Measurements from ENCODE around the gene PKP3. TPM values are rescaled to one million over a fixed set of nuclear protein-coding genes. Genes with fewer than 3 reads are reported as not detected.
"Not testable (repeated sequence)": the region's sequence is repeated elsewhere in the genome, so short reads cannot be mapped to it uniquely, and the experiment has no call there.

The PKP3 gene, protein sequence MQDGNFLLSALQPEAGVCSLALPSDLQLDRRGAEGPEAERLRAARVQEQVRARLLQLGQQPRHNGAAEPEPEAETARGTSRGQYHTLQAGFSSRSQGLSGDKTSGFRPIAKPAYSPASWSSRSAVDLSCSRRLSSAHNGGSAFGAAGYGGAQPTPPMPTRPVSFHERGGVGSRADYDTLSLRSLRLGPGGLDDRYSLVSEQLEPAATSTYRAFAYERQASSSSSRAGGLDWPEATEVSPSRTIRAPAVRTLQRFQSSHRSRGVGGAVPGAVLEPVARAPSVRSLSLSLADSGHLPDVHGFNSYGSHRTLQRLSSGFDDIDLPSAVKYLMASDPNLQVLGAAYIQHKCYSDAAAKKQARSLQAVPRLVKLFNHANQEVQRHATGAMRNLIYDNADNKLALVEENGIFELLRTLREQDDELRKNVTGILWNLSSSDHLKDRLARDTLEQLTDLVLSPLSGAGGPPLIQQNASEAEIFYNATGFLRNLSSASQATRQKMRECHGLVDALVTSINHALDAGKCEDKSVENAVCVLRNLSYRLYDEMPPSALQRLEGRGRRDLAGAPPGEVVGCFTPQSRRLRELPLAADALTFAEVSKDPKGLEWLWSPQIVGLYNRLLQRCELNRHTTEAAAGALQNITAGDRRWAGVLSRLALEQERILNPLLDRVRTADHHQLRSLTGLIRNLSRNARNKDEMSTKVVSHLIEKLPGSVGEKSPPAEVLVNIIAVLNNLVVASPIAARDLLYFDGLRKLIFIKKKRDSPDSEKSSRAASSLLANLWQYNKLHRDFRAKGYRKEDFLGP
- 70.8 TPM for total RNA-seq

DNA sequence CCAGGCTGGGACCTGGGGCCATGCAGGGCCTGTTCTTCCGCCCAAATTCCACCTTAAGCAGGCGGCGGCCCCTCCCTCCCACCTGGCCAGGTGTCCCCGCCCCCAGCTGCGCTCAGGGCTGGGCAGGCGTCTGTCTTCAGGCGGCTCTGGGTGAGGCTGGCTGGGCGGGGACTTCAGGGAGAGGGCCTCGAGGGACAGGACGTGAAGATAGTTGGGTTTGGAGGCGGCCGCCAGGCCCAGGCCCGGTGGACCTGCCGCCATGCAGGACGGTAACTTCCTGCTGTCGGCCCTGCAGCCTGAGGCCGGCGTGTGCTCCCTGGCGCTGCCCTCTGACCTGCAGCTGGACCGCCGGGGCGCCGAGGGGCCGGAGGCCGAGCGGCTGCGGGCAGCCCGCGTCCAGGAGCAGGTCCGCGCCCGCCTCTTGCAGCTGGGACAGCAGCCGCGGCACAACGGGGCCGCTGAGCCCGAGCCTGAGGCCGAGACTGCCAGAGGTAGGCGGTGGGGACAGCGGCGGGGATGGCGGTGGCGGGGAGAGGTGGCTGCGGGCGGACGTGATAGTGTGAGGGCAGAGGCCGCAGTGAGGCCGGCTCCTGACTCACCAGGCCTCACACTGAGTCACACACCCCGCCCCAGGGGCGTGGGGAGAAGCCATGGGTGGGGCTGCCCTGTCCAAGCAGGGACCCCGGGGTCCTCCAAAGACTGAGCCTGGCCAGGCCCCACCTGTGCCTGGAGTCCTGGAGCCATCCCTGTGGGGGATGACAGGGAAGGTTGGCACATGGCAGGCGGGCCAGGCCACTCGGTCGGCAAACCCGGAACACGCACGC is at the start of gene PKP3:
Gene PKP3 (plus strand): TSS at position 176 of the 824 bp plus-strand sequence. CDS start 84 bp downstream, at position 260.
- DNase-seq (ENCODE audit: low spot score): peak; percentile 73

- DNase-seq (ENCODE audit: low spot score): no peak
These were observed 49.0 kb upstream of the PKP3 start for GRCh38 chr11:344836-345578.

- no peak for DNase-seq (ENCODE audit: low spot score)
These were observed 47.5 kb upstream of the PKP3 start for GRCh38 chr11:346529-346928.

GRCh38 chr11:349270-349954 is 44.6 kb upstream of the PKP3 start:
- not testable (repeated sequence) for DNase-seq (ENCODE audit: low spot score)

DNA sequence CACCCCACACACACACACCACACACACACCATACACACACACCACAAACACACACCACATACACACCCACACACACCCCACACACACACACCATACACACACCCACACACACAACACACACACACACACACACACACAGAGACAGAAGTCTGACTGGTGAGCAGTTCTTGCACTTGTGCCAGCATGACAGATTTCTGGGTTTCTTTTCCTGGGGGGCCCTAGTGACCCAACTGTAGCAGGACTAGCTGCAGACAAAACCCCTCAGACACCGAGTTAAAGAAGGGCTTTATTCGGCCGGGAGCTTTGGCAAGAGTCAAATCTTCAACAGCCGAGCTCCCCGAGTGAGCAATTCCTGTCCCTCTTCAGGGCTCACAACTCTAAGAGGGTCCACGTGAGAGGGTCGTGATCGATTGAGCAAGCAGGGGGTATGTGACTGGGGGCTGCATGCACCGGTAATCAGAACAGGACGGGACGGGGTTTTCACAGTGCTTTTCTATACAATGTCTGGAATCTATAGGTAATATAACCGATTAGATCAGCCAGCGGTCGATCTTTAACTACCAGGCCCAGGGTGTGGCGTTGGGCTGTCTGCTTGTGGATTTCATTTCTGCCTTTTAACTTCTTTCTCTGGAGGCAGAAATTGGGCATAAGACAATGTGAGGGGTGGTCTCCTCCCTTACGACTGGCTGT is 43.8 kb upstream of the PKP3 start:
- not testable (repeated sequence) for DNase-seq (ENCODE audit: low spot score)

DNA sequence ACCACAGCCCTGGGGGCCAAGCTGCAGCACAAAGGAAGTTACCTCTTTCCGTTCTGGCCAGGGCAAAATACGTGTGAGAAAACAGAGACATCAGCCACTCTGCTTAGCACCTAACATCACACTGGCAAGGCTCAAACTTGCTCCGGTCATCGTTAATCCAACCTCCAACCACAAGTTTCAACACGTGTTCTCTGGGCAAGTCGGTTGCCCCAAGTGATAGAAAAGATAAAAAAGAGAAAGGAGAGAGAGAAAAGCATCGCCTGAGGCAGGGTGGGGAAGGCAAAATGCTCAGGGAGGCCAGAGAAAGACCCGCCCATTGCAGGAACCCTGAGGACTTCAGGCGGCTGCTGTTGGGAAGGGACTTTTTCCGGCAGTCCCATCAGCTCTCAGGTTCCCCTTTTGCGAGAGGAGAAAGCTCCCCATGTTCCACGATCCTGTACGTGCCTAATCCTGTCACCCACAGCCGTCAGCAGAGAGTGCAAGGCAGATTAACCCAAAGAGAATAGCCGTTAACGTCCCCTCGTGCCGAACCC is 43.2 kb upstream of the PKP3 start:
- no peak for DNase-seq (ENCODE audit: low spot score)

- DNase-seq (ENCODE audit: low spot score): no peak
These were observed 42.6 kb upstream of the PKP3 start for GRCh38 chr11:351411-351810.

DNA sequence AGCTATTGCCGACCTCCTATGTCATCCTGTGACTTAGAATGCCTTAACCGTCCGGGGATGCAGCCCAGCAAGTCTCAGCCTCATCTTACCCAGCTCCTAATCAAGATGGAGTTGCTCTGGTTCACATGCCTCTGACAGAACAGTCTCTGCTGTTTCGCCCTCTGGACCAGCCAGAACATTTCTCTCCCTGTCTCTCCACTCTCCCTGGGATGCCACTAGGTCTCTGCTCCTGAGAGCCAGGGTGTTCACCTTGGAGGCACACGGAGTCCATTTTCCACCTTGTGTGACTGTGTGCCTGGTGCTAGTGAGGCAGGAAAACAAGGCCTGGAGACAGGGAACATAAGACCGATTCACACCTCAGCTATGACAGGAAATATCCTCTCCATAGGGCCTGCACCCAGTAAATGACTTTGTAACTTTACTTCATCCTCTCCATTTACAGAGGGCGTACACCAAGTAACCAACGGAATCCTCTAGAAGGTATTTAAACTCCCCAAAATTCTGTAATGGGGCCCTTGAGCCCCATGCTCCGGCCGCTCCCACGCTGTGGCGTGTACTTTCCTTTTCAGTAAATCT is 41.5 kb upstream of the PKP3 start:
- no peak for DNase-seq (ENCODE audit: low spot score)

DNA sequence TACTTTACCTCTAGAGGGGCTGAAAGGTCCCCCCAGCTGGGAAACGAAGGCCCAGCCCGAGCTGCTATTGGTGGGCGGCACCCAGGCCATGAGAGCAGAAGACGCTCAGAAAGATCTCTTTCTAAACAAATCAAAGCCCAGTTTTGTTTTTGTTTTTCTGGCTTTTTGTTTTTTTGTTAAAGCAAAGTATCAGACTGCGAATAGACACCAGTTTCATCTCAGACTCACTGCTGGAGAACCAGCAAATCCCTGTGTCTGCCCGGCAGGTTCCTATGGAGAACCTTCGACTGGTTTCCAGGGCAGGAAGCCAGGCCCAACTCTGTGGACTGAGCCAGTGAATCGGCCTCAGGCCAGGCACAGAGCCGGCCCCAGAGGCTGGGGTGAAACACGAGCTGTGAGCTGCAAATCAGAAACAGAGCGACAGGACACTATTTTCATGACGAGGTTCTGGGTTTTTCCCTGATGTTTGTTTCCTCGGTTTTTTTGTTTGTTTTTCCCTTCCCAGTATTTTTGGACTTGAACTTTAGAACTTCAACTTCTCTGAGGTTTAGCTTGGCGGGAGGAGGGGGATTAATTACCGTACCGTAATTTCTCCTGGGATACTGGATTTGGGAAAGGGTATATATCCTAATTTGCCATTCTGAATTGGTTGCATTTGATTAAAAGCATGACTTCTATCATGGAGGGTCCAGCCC is 40.7 kb upstream of the PKP3 start:
- peak; percentile 70 for DNase-seq (ENCODE audit: low spot score)

DNA sequence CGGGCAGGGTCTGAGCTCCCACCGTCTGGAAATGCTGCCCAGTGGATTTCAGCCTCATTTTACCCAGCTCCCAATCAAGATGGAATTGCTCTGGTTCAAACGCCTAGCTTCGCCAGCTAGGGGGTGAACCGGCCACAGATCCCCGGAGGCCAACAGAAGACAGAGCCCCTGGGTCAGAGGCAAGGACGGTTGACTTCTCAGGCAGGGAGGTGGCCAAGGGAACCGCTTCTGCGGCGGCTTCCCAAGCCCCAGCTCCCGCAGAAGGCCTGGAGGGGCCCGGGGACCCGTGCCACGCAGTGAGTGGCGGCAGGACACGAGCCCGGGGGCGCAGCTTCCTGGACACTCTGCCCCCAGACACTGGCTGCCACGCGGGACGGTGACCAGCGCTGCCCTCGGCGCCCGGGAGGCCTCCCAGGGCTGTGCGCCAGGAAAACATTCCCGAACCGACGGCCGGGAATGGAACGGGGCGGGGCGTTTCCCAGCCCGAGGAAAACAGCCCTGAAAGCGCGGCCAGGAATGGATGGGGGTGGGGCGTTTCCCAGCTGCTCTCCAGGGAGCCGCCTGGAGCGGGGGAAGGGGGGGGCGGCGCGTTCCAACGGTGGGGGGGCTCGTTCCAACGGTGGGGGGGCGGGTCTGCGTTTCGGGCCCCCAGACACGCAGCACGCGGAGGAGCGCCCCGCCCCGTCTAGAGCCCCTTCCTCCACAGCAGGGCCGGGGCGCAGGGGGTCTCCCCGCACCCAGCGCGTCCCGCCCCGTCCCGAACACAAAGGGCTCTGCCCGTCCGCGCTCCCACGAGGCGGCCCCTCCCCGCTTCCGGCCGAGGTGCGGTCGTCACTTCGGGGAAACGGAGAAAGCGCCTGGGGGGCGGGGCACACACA is 38.2 kb upstream of the PKP3 start:
- DNase-seq (ENCODE audit: low spot score): peak; percentile 91

DNA sequence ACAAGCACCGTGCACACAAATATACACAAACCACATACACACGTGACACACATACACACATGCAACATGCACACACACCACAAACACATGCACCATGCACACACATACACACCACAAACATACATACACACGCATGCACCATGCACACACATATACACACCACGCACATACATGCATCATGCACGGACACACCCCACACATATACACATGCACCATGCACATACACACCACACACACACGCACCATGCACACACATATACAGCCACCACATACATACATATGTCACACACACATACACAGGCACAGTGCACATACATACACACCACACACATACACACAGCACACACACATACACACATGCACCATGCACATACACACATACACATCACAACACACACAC is 37.4 kb upstream of the PKP3 start:
- no peak for DNase-seq (ENCODE audit: low spot score)

- DNase-seq (ENCODE audit: low spot score): no peak
These were observed 36.4 kb upstream of the PKP3 start for GRCh38 chr11:357582-357981.

DNA sequence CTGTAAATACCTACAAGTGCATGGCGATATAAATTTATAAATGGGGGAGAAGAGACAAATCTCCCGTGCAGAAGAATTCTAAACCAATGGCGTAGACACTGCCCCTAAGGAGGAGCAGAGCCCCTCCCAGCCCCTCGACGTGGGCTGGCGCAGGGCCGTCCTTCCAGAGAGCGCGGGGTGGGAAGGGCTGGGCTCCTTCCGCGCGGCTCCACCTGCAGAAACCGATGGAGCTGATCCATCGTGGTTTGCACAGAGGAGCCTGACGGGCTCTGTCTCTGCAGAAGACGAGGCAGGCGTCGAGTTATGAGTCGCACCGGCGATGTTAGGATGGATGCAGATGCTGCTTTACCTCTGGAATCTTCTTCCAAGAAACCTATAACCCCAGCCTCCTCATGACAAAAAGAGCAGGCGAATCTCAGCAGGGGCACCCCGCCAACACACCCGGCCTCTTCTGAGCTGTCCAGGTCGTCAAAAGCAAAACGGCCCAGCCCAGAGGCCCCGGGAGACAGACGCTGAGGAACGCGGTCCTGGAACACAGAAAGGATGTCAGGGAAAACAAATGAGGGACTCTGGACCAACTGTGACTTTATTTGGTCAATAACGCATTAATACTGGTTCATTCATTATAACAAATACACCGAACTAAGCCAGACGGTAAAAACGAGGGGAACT is 35.7 kb upstream of the PKP3 start:
- no peak for DNase-seq (ENCODE audit: low spot score)

DNA sequence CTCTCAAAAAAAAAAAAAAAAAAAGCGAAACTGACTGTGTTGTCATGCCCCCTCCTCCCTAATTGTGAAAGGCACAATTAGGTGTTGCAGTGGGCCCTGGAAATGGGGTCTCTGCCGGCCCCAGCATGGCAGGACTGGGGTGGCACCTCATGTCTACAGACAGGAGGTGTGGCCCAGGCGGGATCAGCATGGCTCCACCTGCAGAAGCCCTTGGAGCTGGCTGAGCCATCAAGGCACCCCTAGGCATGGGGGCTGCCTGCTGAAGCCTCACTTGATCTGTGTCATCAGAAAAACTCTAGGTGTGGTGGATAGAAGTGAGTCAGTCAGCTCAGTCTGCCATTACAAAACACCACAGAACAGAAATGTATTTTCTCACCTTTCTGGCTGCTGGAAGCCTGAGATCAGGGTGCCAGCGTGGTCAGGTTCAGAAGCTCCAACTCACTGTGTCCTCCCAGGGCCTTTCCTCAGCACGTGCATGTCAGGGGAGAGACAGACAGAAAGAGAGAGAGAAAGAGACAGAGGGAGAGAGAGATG is 34.8 kb upstream of the PKP3 start:
- DNase-seq (ENCODE audit: low spot score): no peak

- DNase-seq (ENCODE audit: low spot score): no peak
These were observed 33.4 kb upstream of the PKP3 start for GRCh38 chr11:360326-361280.

Measured in mucosa of gallbladder (tissue), 1 donor.